ENCODE measurements around the gene GINS3. TPM values are rescaled to one million over a fixed set of nuclear protein-coding genes. Genes with fewer than 3 reads are reported as not detected.

GINS3 gene
- total RNA-seq, 2 donors from 2014 or later = 14.7 to 25.3 TPM

- Mint-ChIP-seq H3K27ac (peak overlapping the region; percentile 60), H3K4me1 (peaks cover 12% of the 10 kb centered on the region), H3K27me3 (no peaks in the 10 kb centered on the region), H3K4me3 (peak overlapping the region; percentile 21), H3K9me3 (no peaks in the 10 kb centered on the region), H3K36me3 (ENCODE audit: low read depth) (no peaks in the 10 kb centered on the region)
- peak; percentile 92 for ATAC-seq (replicated peaks)
These were observed 33.7 kb downstream of the GINS3 start for GRCh38 chr16:58425756-58426494.

- H3K4me1 Mint-ChIP-seq = peaks cover 12% of the 10 kb centered on the region
- ATAC-seq (replicated peaks) = no peak
- peak overlapping the region; percentile 9 for H3K27ac Mint-ChIP-seq
- H3K36me3 Mint-ChIP-seq (ENCODE audit: low read depth) = no peaks in the 10 kb centered on the region
- no peaks in the 10 kb centered on the region for H3K27me3 Mint-ChIP-seq
- no peaks in the 10 kb centered on the region for H3K9me3 Mint-ChIP-seq
- H3K4me3 Mint-ChIP-seq = no peak overlapping the region
These were observed 34.7 kb downstream of the GINS3 start for GRCh38 chr16:58426966-58427365.

- no peak overlapping the region for H3K4me3 Mint-ChIP-seq
- no peak for ATAC-seq (replicated peaks)
- no peaks in the 10 kb centered on the region for H3K9me3 Mint-ChIP-seq
- no peaks in the 10 kb centered on the region for H3K27me3 Mint-ChIP-seq
- H3K27ac Mint-ChIP-seq = no peak overlapping the region
- no peaks in the 10 kb centered on the region for H3K36me3 Mint-ChIP-seq (ENCODE audit: low read depth)
- H3K4me1 Mint-ChIP-seq = peaks cover 12% of the 10 kb centered on the region
These were observed 36.6 kb downstream of the GINS3 start for GRCh38 chr16:58428621-58429542.

- Mint-ChIP-seq H3K36me3 (ENCODE audit: low read depth) (no peaks in the 10 kb centered on the region), H3K4me1 (peaks cover 5% of the 10 kb centered on the region), H3K27ac (no peak overlapping the region), H3K9me3 (no peaks in the 10 kb centered on the region), H3K4me3 (no peak overlapping the region), H3K27me3 (no peaks in the 10 kb centered on the region)
- no peak for ATAC-seq (replicated peaks)
These were observed 38.4 kb downstream of the GINS3 start for GRCh38 chr16:58430718-58431117.

- H3K4me3 Mint-ChIP-seq = no peak overlapping the region
- peaks cover 6% of the 10 kb centered on the region for H3K27me3 Mint-ChIP-seq
- ATAC-seq (replicated peaks) = no peak
- H3K9me3 Mint-ChIP-seq = peaks cover 3% of the 10 kb centered on the region
- no peak overlapping the region for H3K27ac Mint-ChIP-seq
- H3K36me3 Mint-ChIP-seq (ENCODE audit: low read depth) = no peaks in the 10 kb centered on the region
- H3K4me1 Mint-ChIP-seq = no peaks in the 10 kb centered on the region
These were observed 41.3 kb downstream of the GINS3 start for GRCh38 chr16:58433569-58433951.

- H3K36me3 Mint-ChIP-seq (ENCODE audit: low read depth) = no peaks in the 10 kb centered on the region
- H3K4me3 Mint-ChIP-seq = no peak overlapping the region
- H3K9me3 Mint-ChIP-seq = peaks cover 3% of the 10 kb centered on the region
- H3K4me1 Mint-ChIP-seq = no peaks in the 10 kb centered on the region
- peaks cover 6% of the 10 kb centered on the region for H3K27me3 Mint-ChIP-seq
- no peak overlapping the region for H3K27ac Mint-ChIP-seq
- ATAC-seq (replicated peaks) = no peak
These were observed 43.5 kb downstream of the GINS3 start for GRCh38 chr16:58435779-58436178.

GRCh38 chr16:58440131-58440530 lies 47.9 kb downstream of the GINS3 start:
- H3K27ac Mint-ChIP-seq = no peak overlapping the region
- peaks cover 28% of the 10 kb centered on the region for H3K27me3 Mint-ChIP-seq
- H3K4me1 Mint-ChIP-seq = no peaks in the 10 kb centered on the region
- H3K9me3 Mint-ChIP-seq = peaks cover 3% of the 10 kb centered on the region
- H3K4me3 Mint-ChIP-seq = no peak overlapping the region
- no peak for ATAC-seq (replicated peaks)
- no peaks in the 10 kb centered on the region for H3K36me3 Mint-ChIP-seq (ENCODE audit: low read depth)

- ATAC-seq (replicated peaks) = no peak
- no peaks in the 10 kb centered on the region for H3K9me3 Mint-ChIP-seq
- no peak overlapping the region for H3K27ac Mint-ChIP-seq
- H3K4me1 Mint-ChIP-seq = no peaks in the 10 kb centered on the region
- H3K36me3 Mint-ChIP-seq (ENCODE audit: low read depth) = no peaks in the 10 kb centered on the region
- peaks cover 22% of the 10 kb centered on the region for H3K27me3 Mint-ChIP-seq
- H3K4me3 Mint-ChIP-seq = no peak overlapping the region
These were observed 50.3 kb downstream of the GINS3 start for GRCh38 chr16:58442547-58442946.

- peaks cover 22% of the 10 kb centered on the region for H3K27me3 Mint-ChIP-seq
- H3K36me3 Mint-ChIP-seq (ENCODE audit: low read depth) = no peaks in the 10 kb centered on the region
- no peak overlapping the region for H3K4me3 Mint-ChIP-seq
- no peak for ATAC-seq (replicated peaks)
- H3K9me3 Mint-ChIP-seq = no peaks in the 10 kb centered on the region
- H3K4me1 Mint-ChIP-seq = no peaks in the 10 kb centered on the region
- H3K27ac Mint-ChIP-seq = no peak overlapping the region
These were observed 51.5 kb downstream of the GINS3 start for GRCh38 chr16:58443783-58444182.

GRCh38 chr16:58444265-58444664 lies 52.0 kb downstream of the GINS3 start:
- no peak for ATAC-seq (replicated peaks)
- peaks cover 22% of the 10 kb centered on the region for H3K27me3 Mint-ChIP-seq
- no peaks in the 10 kb centered on the region for H3K36me3 Mint-ChIP-seq (ENCODE audit: low read depth)
- H3K9me3 Mint-ChIP-seq = no peaks in the 10 kb centered on the region
- H3K4me1 Mint-ChIP-seq = no peaks in the 10 kb centered on the region
- H3K27ac Mint-ChIP-seq = no peak overlapping the region
- H3K4me3 Mint-ChIP-seq = no peak overlapping the region

- no peaks in the 10 kb centered on the region for H3K9me3 Mint-ChIP-seq
- H3K27ac Mint-ChIP-seq = no peak overlapping the region
- no peak overlapping the region for H3K4me3 Mint-ChIP-seq
- no peak for ATAC-seq (replicated peaks)
- peaks cover 6% of the 10 kb centered on the region for H3K27me3 Mint-ChIP-seq
- H3K4me1 Mint-ChIP-seq = no peaks in the 10 kb centered on the region
- no peaks in the 10 kb centered on the region for H3K36me3 Mint-ChIP-seq (ENCODE audit: low read depth)
These were observed 56.6 kb downstream of the GINS3 start for GRCh38 chr16:58448890-58449289.

GRCh38 chr16:58449306-58449705 lies 57.0 kb downstream of the GINS3 start:
- Mint-ChIP-seq H3K9me3 (no peaks in the 10 kb centered on the region), H3K4me1 (no peaks in the 10 kb centered on the region), H3K4me3 (no peak overlapping the region), H3K27ac (no peak overlapping the region), H3K36me3 (ENCODE audit: low read depth) (no peaks in the 10 kb centered on the region), H3K27me3 (peaks cover 8% of the 10 kb centered on the region)
- no peak for ATAC-seq (replicated peaks)

- Mint-ChIP-seq H3K4me3 (no peak overlapping the region), H3K4me1 (no peaks in the 10 kb centered on the region), H3K9me3 (no peaks in the 10 kb centered on the region), H3K27me3 (peaks cover 11% of the 10 kb centered on the region), H3K36me3 (ENCODE audit: low read depth) (no peaks in the 10 kb centered on the region), H3K27ac (no peak overlapping the region)
- no peak for ATAC-seq (replicated peaks)
These were observed 57.5 kb downstream of the GINS3 start for GRCh38 chr16:58449768-58450167.

GRCh38 chr16:58450590-58450989 lies 58.3 kb downstream of the GINS3 start:
- no peak overlapping the region for H3K27ac Mint-ChIP-seq
- H3K4me1 Mint-ChIP-seq = no peaks in the 10 kb centered on the region
- H3K36me3 Mint-ChIP-seq (ENCODE audit: low read depth) = no peaks in the 10 kb centered on the region
- H3K9me3 Mint-ChIP-seq = no peaks in the 10 kb centered on the region
- no peak for ATAC-seq (replicated peaks)
- peaks cover 11% of the 10 kb centered on the region for H3K27me3 Mint-ChIP-seq
- no peak overlapping the region for H3K4me3 Mint-ChIP-seq

GRCh38 chr16:58451265-58451689 lies 59.0 kb downstream of the GINS3 start:
- Mint-ChIP-seq H3K36me3 (ENCODE audit: low read depth) (no peaks in the 10 kb centered on the region), H3K9me3 (no peaks in the 10 kb centered on the region), H3K27me3 (peaks cover 11% of the 10 kb centered on the region), H3K27ac (no peak overlapping the region), H3K4me1 (no peaks in the 10 kb centered on the region), H3K4me3 (no peak overlapping the region)
- ATAC-seq (replicated peaks) = no peak
